Measurements from ENCODE around the gene MFAP2.

Gene MFAP2

GRCh38 chr1:16980473-16981268 is at the start of gene MFAP2:
TSS of gene MFAP2 (minus strand) at chr1:16980620. CDS start at chr1:16978273, 2,347 bp downstream.
- no peak for DNase-seq

- DNase-seq: no peak
Measured at GRCh38 chr1:17030206-17030605, 49.8 kb upstream of the MFAP2 start.

- no peak for DNase-seq
Measured at GRCh38 chr1:17028662-17029188, 48.3 kb upstream of the MFAP2 start.

GRCh38 chr1:17027900-17028299 is 47.5 kb upstream of the MFAP2 start:
- DNase-seq: no peak

- DNase-seq: no peak
Measured at GRCh38 chr1:17027403-17027802, 47.0 kb upstream of the MFAP2 start.

GRCh38 chr1:17024721-17025120 is 44.3 kb upstream of the MFAP2 start:
- DNase-seq: no peak

- no peak for DNase-seq
Measured at GRCh38 chr1:17023573-17023972, 43.2 kb upstream of the MFAP2 start.

- no peak for DNase-seq
Measured at GRCh38 chr1:17023102-17023501, 42.7 kb upstream of the MFAP2 start.

GRCh38 chr1:17021896-17022295 is 41.5 kb upstream of the MFAP2 start:
- DNase-seq: no peak

- DNase-seq: no peak
Measured at GRCh38 chr1:17020502-17020901, 40.1 kb upstream of the MFAP2 start.

GRCh38 chr1:17018849-17019248 is 38.4 kb upstream of the MFAP2 start:
- DNase-seq: no peak

GRCh38 chr1:17017435-17017834 is 37.0 kb upstream of the MFAP2 start:
- DNase-seq: no peak

GRCh38 chr1:17016317-17016661 is 35.9 kb upstream of the MFAP2 start:
- no peak for DNase-seq

GRCh38 chr1:17014671-17015567 is 34.5 kb upstream of the MFAP2 start:
- DNase-seq: no peak

- DNase-seq: peak; percentile 77 to 81
Measured at GRCh38 chr1:17013491-17014320, 33.3 kb upstream of the MFAP2 start.

- DNase-seq: no peak
Measured at GRCh38 chr1:17012775-17013490, 32.5 kb upstream of the MFAP2 start.

GRCh38 chr1:17011439-17012307 is 31.3 kb upstream of the MFAP2 start, which contains the start of gene ATP13A2:
TSS of gene ATP13A2 (minus strand) at chr1:17011928. CDS start at chr1:17011738, 190 bp downstream.
- DNase-seq: peak; percentile 51 to 62

GRCh38 chr1:17011092-17011438 is 30.6 kb upstream of the MFAP2 start:
- DNase-seq: no peak

GRCh38 chr1:17009706-17010105 is 29.3 kb upstream of the MFAP2 start:
- peak; percentile 76 to 83 for DNase-seq

- DNase-seq: no peak
Measured at GRCh38 chr1:17008208-17008855, 27.9 kb upstream of the MFAP2 start.

- DNase-seq: no peak
Measured at GRCh38 chr1:17007121-17007520, 26.7 kb upstream of the MFAP2 start.

Measured in Kasumi-1 (cell line).